B cell (primary cell): ENCODE results near the gene ARPP21. TPM values are rescaled to one million over a fixed set of nuclear protein-coding genes. Genes with fewer than 3 reads are reported as not detected.

Experiments
- ATAC-seq: fragments of 200-7000 bp; cut with Tn5 transposase; one replicate; pipeline ENCODE4 v1.10.0; 2021; ENCODE audit warnings: low read depth, mild to moderate bottlenecking, moderate number of reproducible peaks, moderate library complexity
- CTCF ChIA-PET: fragments of 350-600 bp; sonication (Branson Sonifier 250); formaldehyde crosslinking; loops from one replicate; lab custom pipeline; 2021; ENCODE audit warnings: antibody characterized with exemption, inconsistent platforms; lab: Charles Lee
- POLR2A ChIA-PET: fragments of 350-600 bp; sonication (Branson Sonifier 250); formaldehyde crosslinking; loops from one replicate; lab custom pipeline; 2021; ENCODE audit warnings: antibody characterized with exemption; lab: Charles Lee
- DNase-seq: peaks from one replicate; pipeline ENCODE4 v3.0.0; 2013
- H2AFZ ChIP-seq: 2 replicates; pipeline ENCODE4 v1.6.1; 2012; ENCODE audit warnings: mild to moderate bottlenecking, low read depth, low read length; ENCODE audit not compliant: insufficient read depth, poor library complexity, severe bottlenecking
- H3K27ac ChIP-seq, 2 donors: 1 replicate in 1 of 2; 2 replicates in 1 of 2; pipeline ENCODE4 v1.5.1; 2012 to 2013; ENCODE audit warnings: low read length in 2 of 2, mild to moderate bottlenecking in 2 of 2, moderate library complexity in 1 of 2
- H3K27me3 ChIP-seq, 4 experiments: fragments of 200-600 bp in 1 of 4; sonication (generic) in 1 of 4; replicated peaks in 1 of 4; 1 replicate in 2 of 4; 2 replicates in 2 of 4; pipeline versions ENCODE4 v1.6.1 to v1.7.0; 2013 to 2016; ENCODE audit warnings: low read length in 3 of 4, mild to moderate bottlenecking in 2 of 4, mixed read lengths in 1 of 4, moderate library complexity in 1 of 4; ENCODE audit not compliant: insufficient read depth in 4 of 4, control insufficient read depth in 3 of 4; ENCODE audit errors: control extremely low read depth in 1 of 4
- H3K36me3 ChIP-seq, 2 experiments: replicated peaks in 1 of 2; 1 replicate in 1 of 2; 2 replicates in 1 of 2; pipeline versions ENCODE4 v1.6.1 to v1.7.1; 2013; ENCODE audit warnings: low read length in 1 of 2; ENCODE audit not compliant: insufficient read depth in 2 of 2, control insufficient read depth in 1 of 2; ENCODE audit errors: control extremely low read depth in 1 of 2, extremely low read depth in 1 of 2
- H3K4me1 ChIP-seq, 2 donors: fragments of 200-600 bp in 1 of 2; sonication (generic) in 1 of 2; 1 replicate in 1 of 2; 2 replicates in 1 of 2; pipeline versions ENCODE4 v1.5.1 to v1.6.1; 2013 to 2017; ENCODE audit warnings: low read length in 2 of 2; ENCODE audit not compliant: control insufficient read depth in 2 of 2, insufficient read depth in 2 of 2
- H3K4me2 ChIP-seq: replicated peaks from 2 replicates; pipeline ENCODE3; 2012; ENCODE audit warnings: mild to moderate bottlenecking, low read depth, low read length; ENCODE audit not compliant: poor library complexity, severe bottlenecking
- H3K4me3 ChIP-seq, 5 experiments: fragments of 200-600 bp in 1 of 5; sonication (generic) in 1 of 5; 1 replicate in 3 of 5; 2 replicates in 2 of 5; pipeline versions ENCODE4 v1.5.1 to v1.7.0; 2011 to 2016; ENCODE audit warnings: low read length in 4 of 5, mild to moderate bottlenecking in 4 of 5, low read depth in 2 of 5, control low read depth in 1 of 5, moderate library complexity in 1 of 5; ENCODE audit not compliant: insufficient read depth in 1 of 5; ENCODE audit errors: control extremely low read depth in 1 of 5, extremely low read depth in 1 of 5
- H3K79me2 ChIP-seq: fragments of 200-600 bp; sonication (generic); one replicate; pipeline ENCODE4 v1.6.0; 2016; ENCODE audit warnings: low read length; ENCODE audit not compliant: control insufficient read depth, insufficient read depth
- H3K9ac ChIP-seq: fragments of 200-600 bp; sonication (generic); 2 replicates; pipeline ENCODE4 v1.6.1; 2017; ENCODE audit warnings: mild to moderate bottlenecking, low read length, moderate library complexity
- H3K9me3 ChIP-seq, 3 donors: one replicate each; pipeline versions ENCODE4 v1.6.1 to v1.7.1; 2013; ENCODE audit warnings: low read length in 2 of 3; ENCODE audit not compliant: control insufficient read depth in 2 of 3, insufficient read depth in 1 of 3; ENCODE audit errors: control extremely low read depth in 1 of 3
- H4K20me1 ChIP-seq: 2 replicates; pipeline ENCODE4 v1.6.0; 2012; ENCODE audit warnings: mild to moderate bottlenecking, low read length; ENCODE audit not compliant: insufficient read depth, control insufficient read depth, poor library complexity, severe bottlenecking
- H3K27ac Mint-ChIP-seq: one replicate; pipeline ENCODE4 v1.8.0; 2021; ENCODE audit warnings: mixed read lengths
- H3K27me3 Mint-ChIP-seq: one replicate; pipeline ENCODE4 v1.8.0; 2021; ENCODE audit warnings: mixed read lengths
- H3K4me1 Mint-ChIP-seq: one replicate; pipeline ENCODE4 v1.8.0; 2021; ENCODE audit warnings: mixed read lengths
- H3K4me3 Mint-ChIP-seq: one replicate; pipeline ENCODE4 v1.8.0; 2021; ENCODE audit warnings: mixed read lengths
- H3K9me3 Mint-ChIP-seq: one replicate; pipeline ENCODE4 v1.8.0; 2022; ENCODE audit warnings: mixed read lengths; ENCODE audit not compliant: insufficient read depth
- CTCF ChIP-seq: fragments of 200-600 bp; IDR thresholded peaks from one replicate; pipeline ENCODE4 v1.8.0; 2022; ENCODE audit warnings: antibody characterized with exemption, mild to moderate bottlenecking
- EZH2 ChIP-seq: IDR thresholded peaks from 2 replicates; pipeline ENCODE4 v1.6.1; 2012; ENCODE audit warnings: borderline replicate concordance, low read depth, mild to moderate bottlenecking, moderate library complexity, low read length; ENCODE audit not compliant: insufficient read depth, poor library complexity, severe bottlenecking
- WGBS: methylation state at CpG from one replicate; pipeline ENCODE4 v1.1.5; 2013; ENCODE audit warnings: missing lambda C conversion rate; ENCODE audit not compliant: insufficient coverage; 5-methylcytosine and 5-hydroxymethylcytosine counted together
- intact Hi-C: fragments of 100-400 bp; cut with micrococcal nuclease; formaldehyde crosslinking; loops from one replicate; pipeline ENCODE4 v1.10.0; 2022
- polyA plus RNA-seq: library from polyadenylated mRNA; depleted of rRNA; stranded (reverse); fragments of >200 nt; gene quantifications from 2 replicates; pipeline ENCODE4 v1.2.3, GENCODE V29; 2012
- total RNA-seq, 2 donors: library from RNA; stranded (reverse); fragments of 120-200 nt in 1 of 2; gene quantifications; 1 replicate in 1 of 2; 2 replicates in 1 of 2; pipeline versions ENCODE4 v1.2.3 to v1.2.4, GENCODE V29; 2013 to 2022

ARPP21 gene
- total and polyA plus RNA-seq, 2 donors (not counting 1 experiment from before 2014, with no cell fraction given), result 0.10 TPM; not detected in 1

- no peaks in the 10 kb centered on the region for H3K27me3 ChIP-seq
- TF ChIP-seq CTCF, result no peak
- no peak for TF ChIP-seq EZH2
- H4K20me1 ChIP-seq, result no peaks in the 10 kb centered on the region
- Mint-ChIP-seq H3K27ac (no peak overlapping the region), H3K9me3 (no peaks in the 10 kb centered on the region), H3K4me3 (no peak overlapping the region), H3K4me1 (peaks cover 10% of the 10 kb centered on the region), H3K27me3 (no peaks in the 10 kb centered on the region)
- peaks cover 0 to 3% of the 10 kb centered on the region in 2 donors for H3K4me1 ChIP-seq
- ChIA-PET CTCF (no interaction called here), POLR2A (no interaction called here)
- H2AFZ ChIP-seq, result no peak overlapping the region
- no CpG with 5 or more reads among the region's 2 CpGs for WGBS
- H3K36me3 ChIP-seq, result no peaks in the 10 kb centered on the region
- H3K79me2 ChIP-seq, result no peaks in the 10 kb centered on the region
- intact Hi-C loops, result no loop called here
- no peak overlapping the region for H3K27ac ChIP-seq
- ATAC-seq (no peak), DNase-seq (no peak)
- H3K9ac ChIP-seq, result no peak overlapping the region
- peaks cover 0 to 3% (median 0%) of the 10 kb centered on the region in 3 donors for H3K9me3 ChIP-seq
- no peak overlapping the region for H3K4me3 ChIP-seq
- H3K4me2 ChIP-seq, result no peak overlapping the region
These were observed 94.5 kb downstream of the ARPP21 start for GRCh38 chr3:35733864-35734263.

- no peak for DNase-seq
- no peak overlapping the region for H3K27ac Mint-ChIP-seq
- 96% methylated on average over 5 of the region's 6 CpGs for WGBS
These were observed 97.8 kb downstream of the ARPP21 start for GRCh38 chr3:35737080-35737479.

More at GRCh38 chr3:35737080-35737479, 97.8 kb downstream of the ARPP21 start:
- ChIA-PET POLR2A (no interaction called here), CTCF (no interaction called here)
- TF ChIP-seq CTCF (no peak), EZH2 (no peak)
- Histone ChIP-seq H3K4me3 (no peak overlapping the region), H3K79me2 (no peaks in the 10 kb centered on the region), H3K9me3 (peaks cover 0 to 3% (median 0%) of the 10 kb centered on the region in 3 donors), H3K27me3 (no peaks in the 10 kb centered on the region), H3K9ac (no peak overlapping the region), H3K36me3 (no peaks in the 10 kb centered on the region), H3K27ac (no peak overlapping the region), H4K20me1 (no peaks in the 10 kb centered on the region), H2AFZ (no peak overlapping the region), H3K4me2 (no peak overlapping the region), H3K4me1 (peaks cover 0 to 12% of the 10 kb centered on the region in 2 donors)
- intact Hi-C loops, result no loop called here
- no peaks in the 10 kb centered on the region for H3K27me3 Mint-ChIP-seq
- H3K4me3 Mint-ChIP-seq, result no peak overlapping the region
- no peaks in the 10 kb centered on the region for H3K9me3 Mint-ChIP-seq
- no peak for ATAC-seq
- H3K4me1 Mint-ChIP-seq, result peaks cover 19% of the 10 kb centered on the region
